ENCODE measurements around the gene ALPP.
"Not testable (repeated sequence)": the region's sequence is repeated elsewhere in the genome, so short reads cannot be mapped to it uniquely, and the experiment has no call there.

The ALPP gene

DNA sequence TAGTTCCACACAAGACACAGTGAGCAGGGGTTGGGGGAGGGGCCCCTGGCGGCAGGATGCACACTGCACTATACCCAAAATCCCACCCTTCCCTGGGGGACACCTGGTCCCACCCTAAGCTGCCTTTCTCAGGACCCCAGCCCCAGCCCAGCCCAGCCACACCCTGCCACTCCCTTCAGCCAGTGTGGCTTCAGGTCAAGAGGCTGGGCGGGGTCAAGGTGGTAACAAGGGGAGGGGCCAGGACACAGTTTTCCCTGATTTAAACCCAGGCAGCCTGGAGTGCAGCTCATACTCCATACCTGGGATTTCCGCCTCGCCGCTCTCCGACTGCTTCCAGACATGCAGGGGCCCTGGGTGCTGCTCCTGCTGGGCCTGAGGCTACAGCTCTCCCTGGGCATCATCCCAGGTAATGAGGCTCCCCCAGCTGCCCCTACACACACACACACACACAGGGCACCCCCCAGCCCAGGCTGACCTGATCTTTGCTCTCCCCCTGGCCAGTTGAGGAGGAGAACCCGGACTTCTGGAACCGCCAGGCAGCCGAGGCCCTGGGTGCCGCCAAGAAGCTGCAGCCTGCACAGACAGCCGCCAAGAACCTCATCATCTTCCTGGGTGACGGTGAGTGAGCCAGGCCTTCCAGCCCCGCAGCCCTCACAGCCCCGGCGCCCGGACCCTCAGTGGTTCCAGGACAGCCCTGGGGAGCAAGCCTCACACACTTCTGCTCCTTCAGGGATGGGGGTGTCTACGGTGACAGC, 28.2 kb downstream of the ALPP start, which contains the start of gene ALPG:
Gene ALPG, plus strand, starts transcription at position 289 of the 755 bp plus-strand sequence. Its CDS starts 51 bp downstream, at position 340.
- DNase-seq (ENCODE audit: low read depth, low spot score): no peak

DNA sequence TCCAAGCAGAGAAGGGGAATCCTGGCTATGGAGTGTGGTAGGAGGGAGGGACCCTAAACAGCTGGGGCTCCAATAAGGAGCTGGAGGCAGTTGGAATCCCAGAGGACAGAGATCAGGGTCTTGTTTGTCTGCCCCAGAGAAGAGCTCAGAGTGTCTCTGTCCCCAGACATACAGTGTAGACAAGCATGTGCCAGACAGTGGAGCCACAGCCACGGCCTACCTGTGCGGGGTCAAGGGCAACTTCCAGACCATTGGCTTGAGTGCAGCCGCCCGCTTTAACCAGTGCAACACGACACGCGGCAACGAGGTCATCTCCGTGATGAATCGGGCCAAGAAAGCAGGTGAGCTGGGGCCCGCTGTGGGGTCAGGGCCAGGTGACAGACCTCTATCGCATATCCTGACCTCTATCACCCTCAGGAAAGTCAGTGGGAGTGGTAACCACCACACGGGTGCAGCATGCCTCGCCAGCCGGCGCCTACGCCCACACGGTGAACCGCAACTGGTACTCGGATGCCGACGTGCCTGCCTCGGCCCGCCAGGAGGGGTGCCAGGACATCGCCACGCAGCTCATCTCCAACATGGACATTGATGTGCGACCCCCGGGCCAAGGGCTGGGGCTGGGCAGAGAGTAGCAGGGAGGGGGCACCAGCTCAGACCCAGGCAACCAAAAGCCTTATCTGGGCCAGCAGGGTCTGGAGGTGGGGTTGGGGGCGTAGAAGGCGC, 29.0 kb downstream of the ALPP start:
- not testable (repeated sequence) for DNase-seq (ENCODE audit: low read depth, low spot score)

DNA sequence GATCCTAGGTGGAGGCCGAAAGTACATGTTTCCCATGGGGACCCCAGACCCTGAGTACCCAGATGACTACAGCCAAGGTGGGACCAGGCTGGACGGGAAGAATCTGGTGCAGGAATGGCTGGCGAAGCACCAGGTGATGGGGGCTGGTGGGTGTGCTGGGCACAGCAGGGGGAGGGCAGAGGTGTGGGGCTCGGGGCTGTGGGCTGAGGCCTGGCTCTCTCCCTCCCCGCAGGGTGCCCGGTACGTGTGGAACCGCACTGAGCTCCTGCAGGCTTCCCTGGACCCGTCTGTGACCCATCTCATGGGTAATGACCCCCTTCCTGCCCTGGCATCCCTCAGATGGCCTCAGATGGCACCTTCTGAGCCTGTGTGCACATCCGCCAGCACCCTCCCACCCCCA, 29.7 kb downstream of the ALPP start:
- not testable (repeated sequence) for DNase-seq (ENCODE audit: low read depth, low spot score)

DNA sequence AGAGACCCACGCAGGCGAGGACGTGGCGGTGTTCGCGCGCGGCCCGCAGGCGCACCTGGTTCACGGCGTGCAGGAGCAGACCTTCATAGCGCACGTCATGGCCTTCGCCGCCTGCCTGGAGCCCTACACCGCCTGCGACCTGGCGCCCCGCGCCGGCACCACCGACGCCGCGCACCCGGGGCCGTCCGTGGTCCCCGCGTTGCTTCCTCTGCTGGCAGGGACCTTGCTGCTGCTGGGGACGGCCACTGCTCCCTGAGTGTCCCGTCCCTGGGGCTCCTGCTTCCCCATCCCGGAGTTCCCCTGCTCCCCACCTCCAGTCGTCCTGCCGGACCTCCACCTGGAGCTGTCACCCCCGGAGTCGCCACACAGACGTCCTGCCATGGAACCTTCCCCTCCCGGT, 31.1 kb downstream of the ALPP start:
- DNase-seq (ENCODE audit: low read depth, low spot score): not testable (repeated sequence)

DNA sequence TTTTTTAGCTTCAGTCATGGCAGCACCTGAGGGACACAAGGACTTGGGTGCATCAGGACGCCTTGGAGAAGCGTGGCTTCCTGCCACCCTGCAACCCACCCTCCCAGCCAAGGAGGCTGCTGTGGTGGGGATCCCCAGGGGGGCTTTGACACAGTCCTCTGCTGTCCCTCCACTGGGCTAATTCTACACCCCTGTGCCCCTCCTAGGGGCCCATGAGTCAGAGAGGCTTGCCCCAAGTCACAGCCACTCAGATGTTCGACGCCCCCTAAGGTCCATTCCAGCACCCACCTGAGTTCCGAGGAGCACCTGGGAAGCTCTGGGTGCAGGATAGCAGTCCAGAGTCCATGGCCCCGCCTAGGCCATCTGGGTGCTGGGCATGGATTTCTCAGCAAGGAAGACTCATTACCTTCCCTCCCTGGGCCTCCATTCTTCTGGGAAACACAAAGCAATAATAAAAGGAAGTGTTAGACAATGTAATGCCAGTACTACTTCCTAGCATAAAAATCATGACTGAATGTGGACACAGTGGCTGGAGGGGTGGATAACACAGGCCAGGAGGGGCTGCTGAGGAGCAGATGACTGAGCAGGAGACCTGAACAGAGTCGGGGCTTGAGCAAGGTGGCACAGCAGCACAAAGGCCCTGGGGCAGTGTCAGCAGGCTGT, 31.8 kb downstream of the ALPP start:
- DNase-seq (ENCODE audit: low read depth, low spot score): no peak

DNA sequence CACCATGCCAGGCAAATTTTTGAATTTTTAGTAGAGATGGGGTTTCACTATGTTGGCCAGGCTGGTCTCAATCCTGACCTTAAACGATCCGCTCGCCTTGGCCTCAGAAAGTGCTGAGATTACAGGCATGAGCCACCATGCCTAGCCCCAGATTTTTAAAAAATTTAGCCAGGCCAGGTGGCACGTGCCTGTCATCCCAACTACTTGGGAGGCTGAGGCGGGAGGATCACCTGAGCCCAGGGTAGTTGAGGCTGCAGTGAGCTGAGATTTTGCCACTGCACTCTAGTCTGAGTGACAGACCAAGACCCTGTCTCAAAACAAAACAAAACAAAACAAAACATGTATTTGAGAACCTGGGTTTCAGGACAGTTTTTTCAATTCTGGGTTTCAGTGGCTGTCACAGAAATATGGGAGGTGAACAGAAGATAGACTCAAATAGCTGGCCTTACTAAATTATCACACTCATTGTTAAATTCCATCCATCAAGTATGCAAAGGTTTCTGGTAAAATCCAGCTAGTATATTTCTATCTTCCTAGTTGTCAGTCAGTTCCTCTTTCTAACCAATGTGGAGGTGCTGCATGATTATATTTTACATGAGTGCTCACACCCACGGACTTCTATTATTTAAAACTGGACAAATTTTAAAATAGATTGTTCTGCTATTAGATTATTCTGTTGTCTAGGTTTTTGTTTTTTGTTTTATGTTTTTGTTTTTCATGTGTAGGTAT, 33.5 kb downstream of the ALPP start:
- DNase-seq (ENCODE audit: low read depth, low spot score): no peak

DNA sequence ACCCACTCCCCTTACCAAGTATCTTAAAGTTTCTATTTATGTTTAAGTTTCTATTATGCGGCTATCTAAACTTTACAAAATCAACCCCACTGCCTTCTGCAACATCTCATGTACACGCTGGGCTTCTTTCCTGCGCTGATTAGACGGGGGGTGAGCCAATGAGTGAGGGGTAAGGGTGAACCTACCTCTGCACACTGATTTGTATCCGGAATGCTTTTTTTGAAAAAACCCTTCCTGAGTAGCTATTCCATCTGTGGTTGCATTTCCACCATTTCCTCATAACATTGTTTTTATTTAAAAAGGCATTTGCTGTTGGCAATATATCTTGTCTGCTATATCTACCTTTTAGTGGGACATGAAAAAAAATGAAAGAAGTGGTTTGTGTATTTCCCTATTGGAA, 34.4 kb downstream of the ALPP start:
- no peak for DNase-seq (ENCODE audit: low read depth, low spot score)

DNA sequence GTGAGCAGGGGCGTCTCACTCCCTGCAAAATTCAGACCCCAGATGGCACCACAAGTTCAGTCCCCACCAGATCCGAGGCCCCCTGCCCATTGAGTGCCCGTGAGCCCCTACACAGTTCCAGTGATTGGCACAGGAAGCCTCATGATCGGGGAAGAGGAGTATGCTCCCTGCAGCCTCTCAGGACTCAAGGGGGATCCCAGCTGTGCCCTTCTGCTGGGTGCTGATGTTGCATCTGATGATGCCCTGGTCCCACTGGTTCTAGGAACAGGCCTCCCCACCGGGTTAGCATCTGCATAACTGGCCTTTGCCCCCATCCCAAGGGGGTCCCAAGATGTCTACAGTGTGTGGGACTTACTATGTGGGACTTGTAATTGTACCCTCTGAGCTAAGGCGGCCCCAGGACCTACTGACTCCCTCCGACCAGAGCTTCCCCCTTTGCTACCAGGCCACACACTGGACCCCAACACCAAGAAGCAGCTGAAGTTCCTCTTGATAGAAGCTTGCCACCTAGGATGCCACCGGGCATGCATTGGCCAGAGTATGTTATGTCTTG, 36.7 kb downstream of the ALPP start:
- DNase-seq (ENCODE audit: low read depth, low spot score): no peak

DNA sequence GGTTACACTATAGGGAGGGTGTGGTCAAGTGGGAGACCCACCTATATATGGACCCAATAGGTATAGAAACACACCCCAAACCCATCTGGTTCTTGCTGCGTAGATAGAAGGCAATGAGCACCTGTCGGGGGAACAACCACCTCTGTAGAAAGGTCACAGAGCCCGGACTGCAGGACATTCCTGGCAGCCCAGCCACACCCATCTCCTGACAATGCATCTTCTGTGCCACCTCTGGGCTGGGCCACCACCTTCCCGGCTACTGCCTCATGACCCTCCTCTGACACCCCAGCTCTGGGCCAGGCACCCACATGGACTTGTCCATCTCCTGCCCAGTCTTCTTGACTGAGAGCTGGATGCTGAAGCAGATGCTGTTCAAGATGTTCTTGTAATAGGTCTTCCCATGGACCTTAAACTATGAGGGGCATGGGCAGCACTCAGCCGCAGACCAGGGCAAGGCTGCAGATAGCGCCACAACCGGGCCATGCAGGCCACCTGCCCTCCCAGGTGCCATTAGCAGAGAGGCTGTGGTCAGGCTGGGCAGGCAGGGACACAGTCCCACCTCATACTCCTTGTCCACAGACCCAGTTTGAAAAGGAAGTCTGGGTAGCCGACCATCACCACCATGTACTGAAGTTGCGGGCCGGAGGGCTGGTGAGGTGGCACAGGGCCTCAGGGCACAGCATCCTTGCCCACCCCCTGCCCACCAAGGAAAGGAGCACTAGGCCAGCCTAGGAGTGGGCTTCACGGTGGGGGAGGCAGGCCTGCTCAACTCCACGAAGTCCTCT, 37.4 kb downstream of the ALPP start:
- no peak for DNase-seq (ENCODE audit: low read depth, low spot score)

DNA sequence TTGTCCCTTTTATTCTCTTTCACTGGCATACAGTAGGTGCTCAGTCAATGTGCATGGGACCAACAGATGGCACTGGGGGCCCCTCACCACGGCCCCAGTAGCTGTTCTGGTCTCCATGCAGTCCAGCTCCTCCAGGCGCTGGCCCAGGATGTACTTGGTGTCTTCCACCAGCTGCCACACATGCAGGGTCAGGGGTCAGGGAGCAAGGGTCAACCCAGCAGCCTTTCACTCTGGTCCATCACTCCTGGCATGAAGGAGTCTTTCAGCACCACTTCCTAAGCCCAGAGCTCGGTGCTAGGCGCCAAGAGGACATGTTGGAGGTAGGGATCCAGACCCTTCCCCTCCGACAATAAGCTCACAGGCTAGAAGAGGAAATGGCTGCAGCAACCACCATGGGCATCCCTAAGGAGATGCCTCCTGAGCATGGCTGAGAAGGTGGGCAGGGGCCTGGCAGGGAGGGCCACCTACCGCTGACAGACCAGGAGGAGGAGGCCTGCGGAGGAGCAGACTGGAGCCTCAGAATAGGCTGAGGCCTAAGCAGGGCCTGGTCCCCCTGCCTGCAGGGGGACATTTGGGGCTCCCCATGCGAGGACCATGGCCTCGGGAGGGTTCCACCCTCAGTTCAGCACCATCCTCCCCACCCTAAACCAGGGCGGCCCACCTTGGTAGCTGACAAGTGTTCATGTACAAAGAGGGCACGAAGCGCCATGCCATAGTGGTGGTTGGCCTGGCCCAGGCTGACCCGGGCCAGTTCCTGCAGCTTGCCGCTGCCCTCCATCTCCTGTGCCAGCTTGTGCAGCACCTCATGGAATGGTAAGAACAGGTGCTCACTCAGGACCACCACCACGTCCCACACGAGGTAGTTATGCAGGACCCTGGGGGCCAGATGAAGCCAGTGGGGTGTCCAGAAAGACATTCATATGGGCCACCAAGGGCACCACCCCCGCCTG, 38.2 kb downstream of the ALPP start:
- DNase-seq (ENCODE audit: low read depth, low spot score): no peak

DNA sequence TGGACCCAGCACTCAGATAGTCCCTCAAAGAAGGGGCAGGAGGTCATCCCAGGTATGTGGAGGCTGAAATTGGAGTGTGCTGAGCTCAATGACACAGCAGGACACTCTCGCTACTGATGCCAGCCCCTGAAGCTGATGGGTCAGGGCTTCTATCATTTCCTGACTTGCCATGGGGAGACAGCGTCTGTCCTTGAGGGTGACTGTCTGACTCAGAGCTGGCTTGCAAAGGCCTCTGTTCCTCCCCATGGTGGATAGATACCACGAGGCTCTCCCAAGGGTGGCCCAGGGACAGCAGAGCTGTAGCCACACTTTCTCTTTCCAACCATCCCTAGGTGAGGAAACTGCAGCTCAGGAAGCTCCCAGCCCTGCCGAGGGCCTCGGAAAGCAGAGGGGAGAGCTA, 38.9 kb downstream of the ALPP start:
- no peak for DNase-seq (ENCODE audit: low read depth, low spot score)

DNA sequence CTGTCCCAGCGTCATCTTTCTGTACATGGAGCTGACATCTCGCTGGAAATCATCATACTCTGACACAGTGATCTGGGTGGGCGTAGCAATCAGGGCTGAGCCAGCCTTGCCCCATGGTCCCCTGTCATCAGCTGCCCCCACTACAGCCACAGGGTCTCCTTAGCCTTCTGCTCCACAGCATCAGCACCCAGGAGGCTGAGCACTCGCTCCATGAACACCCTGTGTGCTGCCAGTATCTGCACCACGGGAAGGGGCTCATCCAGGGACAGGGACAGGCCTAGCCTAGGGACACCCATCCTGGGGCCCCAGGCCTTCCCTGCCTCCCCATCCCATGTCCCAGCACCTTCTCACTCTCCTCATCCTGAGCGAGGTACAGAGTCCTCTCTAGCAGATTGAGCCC, 39.5 kb downstream of the ALPP start:
- no peak for DNase-seq (ENCODE audit: low read depth, low spot score)

DNA sequence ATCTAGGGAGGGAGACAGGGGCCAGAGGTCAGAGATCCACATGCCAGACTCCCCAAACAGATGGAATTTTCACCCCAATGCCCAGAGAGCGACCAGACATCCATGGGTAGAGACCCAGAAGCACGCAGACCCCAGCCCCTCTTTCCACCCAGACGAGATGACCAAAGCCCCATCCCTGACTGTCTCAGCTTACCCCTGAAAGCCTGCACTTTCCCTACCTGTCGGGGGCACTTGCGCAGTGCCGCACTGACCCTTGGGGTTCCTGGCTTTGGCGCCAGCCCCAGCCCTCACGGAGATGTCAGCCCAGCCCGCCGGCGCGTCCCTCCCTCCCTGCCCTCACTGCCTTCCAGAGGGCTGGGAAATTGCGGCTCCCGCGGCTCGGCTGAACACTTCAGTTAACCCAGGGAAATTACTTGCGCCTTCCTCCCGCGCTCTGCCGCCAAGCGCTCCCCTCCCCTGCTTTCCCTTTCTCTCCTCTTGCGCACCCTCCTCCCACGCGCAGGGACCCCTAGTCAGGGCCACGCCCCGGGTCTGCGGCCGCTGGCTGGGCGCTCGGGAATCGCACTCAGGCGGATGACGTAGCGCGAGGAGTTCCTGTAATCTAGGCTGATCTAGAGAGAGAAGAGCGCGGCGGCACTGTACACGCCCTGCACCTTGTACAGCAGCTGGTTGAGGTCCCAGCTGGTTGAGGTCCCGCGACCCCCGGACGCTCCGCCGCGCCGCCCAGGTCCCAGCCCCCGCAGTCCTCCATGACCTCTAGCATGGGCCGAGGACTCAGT, 40.1 kb downstream of the ALPP start:
- DNase-seq (ENCODE audit: low read depth, low spot score): no peak

DNA sequence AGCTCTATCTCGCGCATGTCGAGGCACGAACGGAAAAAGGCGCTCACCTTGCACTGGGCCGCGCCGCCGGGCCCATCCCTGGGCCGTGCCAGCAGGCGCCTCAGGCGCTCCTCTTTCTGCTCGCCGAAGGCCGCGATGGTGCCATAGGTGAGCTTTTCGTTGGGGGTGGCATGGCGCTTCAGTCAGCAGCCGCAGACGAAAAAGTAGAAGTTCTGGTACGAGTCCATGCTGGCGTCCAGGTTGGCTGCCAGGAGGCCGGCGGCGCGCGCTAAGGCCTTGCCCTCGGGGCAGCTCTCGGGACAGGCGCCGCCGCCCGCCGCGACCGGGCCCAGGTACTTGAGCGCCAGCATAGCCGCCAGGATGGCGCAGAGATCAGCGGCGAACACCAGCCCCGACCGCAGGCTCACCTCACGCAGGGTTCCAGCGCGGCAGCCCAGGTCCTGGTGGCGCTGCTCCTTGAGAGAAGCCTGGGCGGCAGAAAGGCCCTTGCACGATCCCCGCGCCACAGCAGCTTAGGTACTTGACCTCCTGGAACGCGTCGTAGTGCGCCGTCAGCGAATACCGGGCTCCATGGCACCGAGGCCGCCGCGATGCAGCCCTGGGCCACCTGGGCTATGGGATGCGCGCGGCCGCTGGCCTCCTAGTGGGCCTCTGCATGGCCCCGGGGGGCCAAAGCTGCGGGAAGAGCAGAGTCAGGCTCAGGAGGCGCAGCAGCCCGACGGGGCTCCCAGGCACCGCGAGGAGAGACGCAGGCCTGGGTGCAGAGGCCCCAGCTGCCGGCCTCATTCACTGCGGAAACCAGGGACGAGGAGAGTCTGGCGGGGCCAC, 40.9 kb downstream of the ALPP start:
- DNase-seq (ENCODE audit: low read depth, low spot score): no peak

DNA sequence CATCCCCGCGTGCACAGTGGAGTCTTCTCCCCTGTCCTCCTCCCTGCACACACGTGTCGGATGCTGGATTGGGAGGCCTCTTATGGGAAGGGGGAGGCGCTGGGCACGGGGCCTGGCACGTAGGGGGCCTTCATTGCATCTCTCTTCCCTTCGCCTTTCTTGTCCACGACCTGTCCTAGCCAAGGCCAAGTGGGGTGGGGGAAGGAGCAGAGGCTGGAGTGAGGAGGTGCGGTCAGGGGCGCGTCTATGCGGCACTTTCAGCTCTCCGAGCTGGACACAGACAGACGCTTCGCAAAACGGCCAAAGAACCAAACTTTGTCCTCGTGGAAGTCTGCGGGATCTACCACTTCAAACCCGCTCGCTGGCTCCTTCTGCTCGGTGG, 41.5 kb downstream of the ALPP start:
- no peak for DNase-seq (ENCODE audit: low read depth, low spot score)

DNA sequence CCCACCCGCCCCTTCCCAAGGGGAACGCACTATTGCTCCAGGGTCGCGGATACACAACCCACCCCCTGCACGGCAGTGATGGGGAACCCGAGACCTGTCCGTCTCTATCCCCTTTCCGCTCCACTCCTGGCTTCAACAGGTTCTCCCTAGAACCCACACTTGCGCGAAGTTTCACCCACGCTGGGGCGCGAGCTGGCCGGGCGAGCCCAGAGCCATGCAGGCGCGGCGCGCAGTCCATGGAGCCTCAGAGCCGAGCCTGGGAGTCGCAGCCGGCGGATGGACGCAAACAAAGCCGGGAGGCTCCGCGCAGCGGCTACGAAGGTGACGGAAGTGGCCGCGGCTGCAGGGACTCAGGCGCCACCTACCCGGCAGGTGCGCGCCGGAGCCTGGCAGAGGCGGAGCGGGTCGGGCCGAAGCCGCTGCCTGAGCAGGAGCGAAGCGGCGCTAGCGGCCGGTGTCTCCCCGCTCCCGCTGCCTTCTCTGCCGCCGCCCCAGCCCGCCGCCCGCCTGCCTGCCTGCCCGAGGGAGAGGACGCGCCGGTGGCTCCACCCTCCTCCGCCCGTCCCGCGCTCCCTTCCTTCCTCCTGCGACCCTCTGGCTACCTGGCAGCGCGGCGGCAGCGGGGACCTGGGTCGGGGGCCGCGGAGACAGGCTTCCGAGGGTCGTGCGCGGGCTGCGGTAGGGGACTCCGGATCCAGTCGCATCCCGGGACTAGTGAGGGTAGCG, 42.1 kb downstream of the ALPP start:
- DNase-seq (ENCODE audit: low read depth, low spot score): no peak

DNA sequence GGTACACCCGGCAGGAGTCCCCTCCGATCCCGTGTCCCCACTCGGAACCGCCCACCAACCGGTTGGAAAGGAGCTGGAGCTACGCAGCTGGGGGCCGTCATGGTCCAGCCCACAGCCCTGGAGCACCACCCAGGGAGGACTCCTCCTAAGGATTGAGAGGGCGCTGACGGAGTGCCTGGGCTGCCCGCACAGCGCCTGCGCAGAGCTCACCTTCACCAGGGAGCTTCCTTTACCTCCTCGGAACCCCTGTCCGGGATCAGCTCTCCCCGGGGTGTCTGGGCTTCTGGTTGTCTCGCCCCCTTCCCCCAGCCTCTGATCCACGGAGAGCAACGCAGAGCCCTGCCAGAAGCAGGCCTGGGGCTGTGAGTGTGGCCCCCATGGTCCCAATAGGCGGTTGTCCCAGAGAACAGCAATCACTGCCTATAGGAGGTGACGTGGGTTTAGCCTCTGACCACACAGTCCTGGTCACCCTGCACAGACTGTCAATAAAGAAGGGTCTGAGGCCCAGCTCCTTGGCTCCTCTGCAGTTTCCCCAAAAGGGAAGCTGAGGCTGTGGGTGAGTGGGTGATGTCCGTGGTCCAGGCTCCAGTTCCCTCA, 42.7 kb downstream of the ALPP start:
- no peak for DNase-seq (ENCODE audit: low read depth, low spot score)

Data from activated naive CD8-positive, alpha-beta T cell treated with anti-CD3 and anti-CD28 coated beads, Interleukin-2, amount 50 U/mL, for 16 hours (primary cell).